Fibroblast of lung (primary cell): Measurements from ENCODE around the gene FUBP1. TPM values are rescaled to one million over a fixed set of nuclear protein-coding genes. Genes with fewer than 3 reads are reported as not detected.

Source experiments
- DNase-seq, 2 donors: peaks; one replicate each; pipeline versions ENCODE4 v3.0.0 to v3.0.0-alpha.2; 2010; ENCODE audit warnings: low read depth in 2 of 2
- H2AFZ ChIP-seq: 2 replicates; pipeline ENCODE4 v1.5.1; 2012; ENCODE audit warnings: low read length, control low read depth, inconsistent platforms
- H3K27ac ChIP-seq: 2 replicates; pipeline ENCODE4 v1.5.1; 2011; ENCODE audit warnings: low read length, control low read depth; ENCODE audit not compliant: insufficient read depth
- H3K27me3 ChIP-seq: 2 replicates; pipeline ENCODE4 v1.5.1; 2011; ENCODE audit warnings: mild to moderate bottlenecking, low read length; ENCODE audit not compliant: control insufficient read depth, insufficient read depth
- H3K36me3 ChIP-seq: 2 replicates; pipeline ENCODE4 v1.5.1; 2011; ENCODE audit warnings: low read length; ENCODE audit not compliant: control insufficient read depth, insufficient read depth
- H3K4me1 ChIP-seq: 2 replicates; pipeline ENCODE4 v1.5.1; 2011; ENCODE audit warnings: low read length; ENCODE audit not compliant: control insufficient read depth, insufficient read depth; ENCODE audit errors: extremely low read depth
- H3K4me2 ChIP-seq: 2 replicates; pipeline ENCODE4 v1.5.1; 2011; ENCODE audit warnings: low read length, control low read depth; ENCODE audit not compliant: insufficient read depth; ENCODE audit errors: extremely low read depth
- H3K4me3 ChIP-seq, 4 experiments: fragments of 200-600 bp in 1 of 4; sonication (generic) in 1 of 4; replicated peaks in 1 of 4; 2 replicates each; pipeline ENCODE4 v1.5.1; 2011 to 2016; ENCODE audit warnings: low read length in 4 of 4, low read depth in 3 of 4, mild to moderate bottlenecking in 3 of 4, control low read depth in 2 of 4, inconsistent platforms in 1 of 4, mixed read lengths in 1 of 4; ENCODE audit not compliant: insufficient read depth in 1 of 4; ENCODE audit errors: control extremely low read depth in 1 of 4
- H3K79me2 ChIP-seq: 2 replicates; pipeline ENCODE4 v1.5.1; 2012; ENCODE audit warnings: mild to moderate bottlenecking, low read length, inconsistent platforms; ENCODE audit not compliant: control insufficient read depth, insufficient read depth
- H3K9ac ChIP-seq: 2 replicates; pipeline ENCODE4 v1.5.1; 2011; ENCODE audit warnings: mild to moderate bottlenecking, low read length, control low read depth; ENCODE audit not compliant: insufficient read depth
- H3K9me3 ChIP-seq: 2 replicates; pipeline ENCODE4 v1.5.1; 2012; ENCODE audit warnings: low read depth, low read length; ENCODE audit not compliant: control insufficient read depth, insufficient read depth
- H4K20me1 ChIP-seq: 2 replicates; pipeline ENCODE4 v1.5.1; 2011; ENCODE audit warnings: low read length; ENCODE audit not compliant: control insufficient read depth, insufficient read depth; ENCODE audit errors: extremely low read depth
- EZH2 ChIP-seq: IDR thresholded peaks from 2 replicates; pipeline ENCODE4 v1.5.1; 2012; ENCODE audit warnings: low read length, control low read depth, mild to moderate bottlenecking; ENCODE audit errors: missing control alignments
- polyA plus RNA-seq, 2 donors: library from polyadenylated mRNA; depleted of rRNA in 1 of 2; stranded (reverse) in 1 of 2; unstranded in 1 of 2; fragments of >200 nt; gene quantifications; 2 replicates each; pipeline ENCODE4 v1.2.1, GENCODE V29; 2011 to 2012; ENCODE audit warnings: missing spikeins in 1 of 2
- total RNA-seq: library from RNA; depleted of rRNA; stranded (reverse); fragments of >200 nt; gene quantifications from 2 replicates; pipeline ENCODE4 v1.2.1, GENCODE V29; 2014
- TF ChIP-seq, protein P1 (sequence below), 2 donors: IDR thresholded peaks in 1 of 2; conservative IDR thresholded peaks in 1 of 2; 1 replicate in 1 of 2; 2 replicates in 1 of 2; pipeline ENCODE4 v1.5.1; 2011 to 2012; ENCODE audit warnings: low read length in 2 of 2, control low read depth in 1 of 2, inconsistent platforms in 1 of 2, low read depth in 1 of 2, mild to moderate bottlenecking in 1 of 2

FUBP1 gene
- total and polyA plus RNA-seq, 2 donors (not counting 1 experiment from before 2014, with no cell fraction given), result 99.4 to 102 TPM

DNA sequence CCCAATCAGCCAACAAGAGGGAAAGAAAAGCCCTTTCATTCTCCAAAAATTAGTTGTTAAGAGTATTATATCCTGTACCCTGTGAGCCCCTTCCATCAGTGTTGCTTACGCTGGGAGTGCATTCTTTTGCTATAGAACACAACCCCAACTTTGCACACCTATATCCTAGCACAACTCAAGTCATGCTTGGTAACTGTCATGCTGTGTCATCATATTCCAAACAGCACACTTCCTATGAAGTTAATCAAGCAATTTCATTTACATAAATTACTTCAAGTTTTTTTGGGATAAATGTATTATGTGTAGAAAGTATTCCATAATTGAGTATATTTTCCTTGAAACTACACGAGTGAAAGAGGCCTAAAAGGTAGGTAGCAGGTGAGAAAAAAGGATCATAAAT lies 20.0 kb downstream of the FUBP1 start:
- no peaks in the 10 kb centered on the region for H3K27me3 ChIP-seq
- no peaks in the 10 kb centered on the region for H3K4me1 ChIP-seq
- H3K79me2 ChIP-seq, result peaks cover 39% of the 10 kb centered on the region

DNA sequence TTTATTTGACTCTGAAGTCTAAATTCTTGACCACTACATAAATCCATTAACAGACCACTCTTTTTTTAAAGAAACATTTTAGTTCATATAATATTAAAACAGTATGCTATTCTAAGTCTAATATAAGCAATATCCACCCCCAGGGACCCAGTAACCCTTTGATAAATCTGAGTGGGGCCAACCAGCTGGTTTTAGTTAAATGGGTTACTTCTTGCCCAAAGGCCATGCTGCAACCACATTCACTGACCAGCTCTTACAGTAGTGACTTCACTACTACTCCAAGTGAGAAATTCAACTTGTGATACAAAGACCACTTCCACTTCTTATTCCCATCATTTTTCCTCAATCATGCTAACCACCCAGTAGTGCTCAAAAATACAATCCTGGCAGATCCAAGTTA lies 20.5 kb downstream of the FUBP1 start:
- Histone ChIP-seq H3K27me3 (no peaks in the 10 kb centered on the region), H3K4me2 (no peak overlapping the region), H3K4me3 (no peak overlapping the region), H3K4me1 (no peaks in the 10 kb centered on the region), H3K9ac (no peak overlapping the region), H4K20me1 (no peaks in the 10 kb centered on the region), H2AFZ (no peak overlapping the region), H3K27ac (no peak overlapping the region), H3K36me3 (peaks cover 27% of the 10 kb centered on the region), H3K9me3 (no peaks in the 10 kb centered on the region), H3K79me2 (peaks cover 40% of the 10 kb centered on the region)
- DNase-seq, result no peak
- no peak for TF ChIP-seq EZH2
- TF ChIP-seq, protein P1, sequence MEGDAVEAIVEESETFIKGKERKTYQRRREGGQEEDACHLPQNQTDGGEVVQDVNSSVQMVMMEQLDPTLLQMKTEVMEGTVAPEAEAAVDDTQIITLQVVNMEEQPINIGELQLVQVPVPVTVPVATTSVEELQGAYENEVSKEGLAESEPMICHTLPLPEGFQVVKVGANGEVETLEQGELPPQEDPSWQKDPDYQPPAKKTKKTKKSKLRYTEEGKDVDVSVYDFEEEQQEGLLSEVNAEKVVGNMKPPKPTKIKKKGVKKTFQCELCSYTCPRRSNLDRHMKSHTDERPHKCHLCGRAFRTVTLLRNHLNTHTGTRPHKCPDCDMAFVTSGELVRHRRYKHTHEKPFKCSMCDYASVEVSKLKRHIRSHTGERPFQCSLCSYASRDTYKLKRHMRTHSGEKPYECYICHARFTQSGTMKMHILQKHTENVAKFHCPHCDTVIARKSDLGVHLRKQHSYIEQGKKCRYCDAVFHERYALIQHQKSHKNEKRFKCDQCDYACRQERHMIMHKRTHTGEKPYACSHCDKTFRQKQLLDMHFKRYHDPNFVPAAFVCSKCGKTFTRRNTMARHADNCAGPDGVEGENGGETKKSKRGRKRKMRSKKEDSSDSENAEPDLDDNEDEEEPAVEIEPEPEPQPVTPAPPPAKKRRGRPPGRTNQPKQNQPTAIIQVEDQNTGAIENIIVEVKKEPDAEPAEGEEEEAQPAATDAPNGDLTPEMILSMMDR (conservative IDR thresholded peaks at IDR 0.05 in 1 of 2, IDR thresholded peaks at IDR 0.05 in 1 of 2; ENCODE audit: low read depth in 1 of 2, low read length in 2 of 2), result no peak

More for the DNA sequence above, 20.0 kb downstream of the FUBP1 start:
- Histone ChIP-seq H3K27ac (no peak overlapping the region), H3K4me3 (no peak overlapping the region), H3K36me3 (peaks cover 27% of the 10 kb centered on the region), H3K9ac (no peak overlapping the region), H3K9me3 (no peaks in the 10 kb centered on the region), H3K4me2 (no peak overlapping the region), H2AFZ (no peak overlapping the region), H4K20me1 (no peaks in the 10 kb centered on the region)
- no peak for TF ChIP-seq EZH2
- TF ChIP-seq, protein P1 (conservative IDR thresholded peaks at IDR 0.05 in 1 of 2, IDR thresholded peaks at IDR 0.05 in 1 of 2; ENCODE audit: low read depth in 1 of 2, low read length in 2 of 2), result no peak
- no peak for DNase-seq

- no peaks in the 10 kb centered on the region for H3K9me3 ChIP-seq
- TF ChIP-seq EZH2, result no peak
- TF ChIP-seq, protein P1 (conservative IDR thresholded peaks at IDR 0.05 in 1 of 2, IDR thresholded peaks at IDR 0.05 in 1 of 2; ENCODE audit: low read depth in 1 of 2, low read length in 2 of 2), result no peak
Observed at GRCh38 chr1:77956464-77956863, 22.4 kb downstream of the FUBP1 start.

More at GRCh38 chr1:77956464-77956863, 22.4 kb downstream of the FUBP1 start:
- Histone ChIP-seq H3K79me2 (peaks cover 29% of the 10 kb centered on the region), H3K36me3 (peaks cover 24% of the 10 kb centered on the region), H3K27me3 (no peaks in the 10 kb centered on the region), H3K4me2 (no peak overlapping the region), H3K4me3 (no peak overlapping the region), H3K27ac (no peak overlapping the region), H2AFZ (no peak overlapping the region), H3K4me1 (no peaks in the 10 kb centered on the region), H3K9ac (no peak overlapping the region), H4K20me1 (no peaks in the 10 kb centered on the region)
- no peak for DNase-seq
